GM18858 (cell line): Measurements from ENCODE around the gene NUP62.
"Not testable (repeated sequence)": the region's sequence is repeated elsewhere in the genome, so short reads cannot be mapped to it uniquely, and the experiment has no call there.

ENCODE experiments used
- ATAC-seq: cut with Tn5 transposase; IDR thresholded peaks from one replicate; pipeline ENCODE4 v1.9.1; 2021; ENCODE audit not compliant: unreplicated experiment

Gene NUP62

DNA sequence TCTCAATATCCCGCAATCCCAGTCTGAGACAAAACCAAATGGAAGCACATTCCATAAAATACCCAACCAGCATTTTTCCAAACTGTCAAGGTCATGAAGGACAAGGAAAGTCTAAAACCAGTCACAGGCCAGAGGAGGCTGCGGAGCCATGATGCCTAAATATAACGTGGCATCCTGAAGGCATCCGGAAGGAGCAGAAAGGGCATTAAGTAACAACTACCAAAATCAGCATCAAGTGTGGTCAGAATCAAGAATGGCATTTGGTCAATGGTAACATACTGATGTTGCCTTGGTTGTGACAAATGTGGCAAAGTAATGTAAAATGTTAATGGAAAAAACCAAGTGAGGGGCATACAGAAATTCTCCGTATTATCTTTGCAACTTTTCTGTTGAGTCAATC is 3.8 kb downstream of the NUP62 start:
- no peak for ATAC-seq

DNA sequence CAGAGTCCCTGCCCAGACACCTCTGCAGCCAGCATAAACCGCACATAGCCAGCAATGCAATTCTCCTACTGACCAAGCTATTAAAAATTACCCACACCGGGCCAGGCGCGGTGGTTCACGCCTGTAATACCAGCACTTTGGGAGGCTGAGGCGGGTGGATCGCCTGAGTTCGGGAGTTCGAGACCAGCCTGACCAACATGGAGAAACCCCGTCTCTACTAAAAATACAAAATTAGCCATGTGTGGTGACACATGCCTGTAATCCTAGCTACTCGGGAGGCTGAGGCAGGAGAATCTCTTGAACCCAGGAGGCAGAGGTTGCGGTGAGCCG is 4.5 kb downstream of the NUP62 start:
- ATAC-seq, result not testable (repeated sequence)

DNA sequence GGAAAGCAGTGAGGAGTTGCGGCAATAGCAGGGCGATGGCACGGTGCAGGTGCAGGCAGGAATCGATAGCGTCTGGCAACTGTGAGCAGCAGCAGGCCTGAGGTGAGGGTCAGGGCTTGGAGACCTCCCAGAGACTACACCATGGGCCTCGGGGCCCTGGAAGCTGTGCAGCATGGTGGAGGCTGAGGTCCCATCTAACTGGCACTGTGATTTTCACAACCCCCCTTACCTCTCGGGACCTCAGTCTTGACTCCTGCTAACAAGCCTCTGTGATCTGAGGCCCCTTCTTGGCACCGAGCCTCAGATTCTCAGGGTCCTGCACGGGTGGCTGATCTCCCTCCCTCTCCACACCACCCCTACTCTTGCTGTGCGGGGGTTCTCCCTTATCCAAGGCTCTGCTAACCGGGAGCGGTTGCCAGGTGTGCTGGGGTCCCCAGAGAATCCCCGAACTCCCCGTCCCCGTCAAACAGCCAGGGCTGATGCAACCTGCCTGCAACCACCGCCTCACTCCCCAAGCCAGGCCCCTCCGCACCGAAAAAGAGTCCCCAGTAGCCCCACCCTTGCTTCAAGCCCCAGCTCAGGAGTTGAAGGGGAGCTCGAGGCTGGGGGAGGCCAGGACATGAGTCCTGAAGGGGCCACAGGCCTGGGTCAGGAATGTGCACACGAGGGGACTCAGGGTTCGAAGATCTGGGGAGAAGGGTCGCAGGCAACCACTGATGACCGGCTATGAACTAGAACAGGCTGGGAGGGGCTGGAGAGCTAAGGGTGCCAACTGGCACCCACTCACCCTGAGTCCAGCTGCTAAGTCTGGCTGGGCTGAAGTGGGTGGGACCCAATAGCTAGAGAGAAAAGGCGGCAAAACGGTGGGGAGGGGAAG is 5.1 kb downstream of the NUP62 start:
- ATAC-seq, result no peak

DNA sequence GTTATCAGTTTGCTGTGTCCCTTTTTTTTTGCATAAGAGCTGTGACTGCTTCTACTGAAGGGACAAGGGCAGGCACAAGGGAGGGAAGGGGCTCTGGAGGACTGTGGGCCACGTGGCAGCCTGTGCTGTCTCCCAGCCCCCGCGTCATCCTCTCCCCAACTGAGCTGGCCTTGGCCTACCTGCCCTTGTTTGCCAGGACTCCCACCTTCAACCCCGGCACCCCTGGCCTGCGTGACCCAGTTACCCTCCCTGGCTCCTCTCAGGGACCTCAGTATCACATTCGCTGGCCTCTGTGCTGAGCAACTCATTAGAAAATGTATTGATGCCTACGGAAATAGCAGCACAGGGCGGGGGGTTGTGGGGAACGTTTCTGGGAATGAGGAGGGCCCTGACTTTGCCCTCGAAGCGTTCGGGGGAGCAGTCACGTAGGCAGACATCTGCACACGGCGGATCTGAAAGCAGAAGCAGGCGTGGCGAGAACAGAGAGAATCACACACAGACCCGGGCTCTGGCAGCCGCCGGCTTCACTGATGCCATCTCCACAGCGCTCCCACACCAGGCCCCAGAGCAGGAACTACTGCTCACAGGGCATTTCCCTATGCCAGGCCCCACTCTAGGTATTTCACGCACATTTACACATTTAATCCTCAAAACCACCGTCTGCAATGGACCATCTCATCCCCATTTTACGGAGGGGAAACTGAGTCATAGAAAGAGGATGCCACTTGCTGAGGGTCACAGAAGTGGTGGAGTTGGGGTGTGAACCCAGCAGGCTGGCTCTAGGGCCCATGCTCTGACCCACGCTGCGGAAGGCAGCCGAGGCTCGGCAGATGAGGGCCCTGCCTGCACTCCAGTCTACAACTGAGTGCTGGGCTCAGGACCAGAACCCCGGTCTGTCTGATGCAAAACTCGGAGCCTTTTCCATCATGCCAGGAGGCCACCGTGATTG is 6.0 kb downstream of the NUP62 start:
- no peak for ATAC-seq

DNA sequence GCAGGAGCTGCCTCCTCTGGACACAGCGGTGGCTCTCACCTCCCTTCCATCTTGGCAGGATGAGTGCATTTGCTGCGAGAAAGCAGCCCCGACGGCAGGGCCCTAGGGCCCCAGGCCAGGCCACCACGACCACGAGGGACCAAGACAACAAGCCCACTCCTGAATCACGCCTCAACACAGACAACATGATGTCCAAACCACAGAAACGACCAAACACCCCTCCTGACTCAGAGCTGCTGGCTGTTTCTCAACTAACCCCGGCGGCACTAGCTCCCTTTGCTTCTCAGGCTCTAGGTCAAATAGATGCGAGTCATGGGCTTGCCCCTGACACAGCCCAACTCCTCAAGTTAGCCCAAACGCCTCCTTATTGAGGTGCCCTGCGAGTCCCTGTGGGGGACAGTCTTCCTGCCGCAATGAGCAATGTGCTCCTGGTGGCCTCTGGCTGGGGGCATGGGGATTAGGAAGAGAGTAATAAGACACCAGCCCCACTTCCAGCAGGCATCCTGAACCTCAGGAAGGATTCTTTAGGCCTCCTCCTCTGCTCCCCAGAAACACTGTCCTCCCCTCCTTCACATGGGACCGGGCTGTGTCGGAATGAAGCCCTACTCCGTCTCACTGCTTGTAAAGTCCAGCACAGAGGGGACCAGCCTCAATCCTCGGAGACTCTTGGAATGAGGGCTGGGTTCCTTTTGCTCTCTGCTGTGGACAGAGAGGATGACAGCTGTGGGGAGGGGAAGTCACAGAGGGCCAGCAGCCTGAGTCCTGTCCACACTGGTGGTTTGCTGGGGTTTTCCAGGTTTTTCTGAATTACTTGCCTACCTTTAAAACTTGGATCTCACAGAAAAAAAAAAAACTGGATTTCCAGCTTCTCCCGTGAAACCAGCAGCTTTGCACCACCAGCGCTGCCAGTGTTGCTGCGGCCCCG is 7.2 kb downstream of the NUP62 start:
- no peak for ATAC-seq

DNA sequence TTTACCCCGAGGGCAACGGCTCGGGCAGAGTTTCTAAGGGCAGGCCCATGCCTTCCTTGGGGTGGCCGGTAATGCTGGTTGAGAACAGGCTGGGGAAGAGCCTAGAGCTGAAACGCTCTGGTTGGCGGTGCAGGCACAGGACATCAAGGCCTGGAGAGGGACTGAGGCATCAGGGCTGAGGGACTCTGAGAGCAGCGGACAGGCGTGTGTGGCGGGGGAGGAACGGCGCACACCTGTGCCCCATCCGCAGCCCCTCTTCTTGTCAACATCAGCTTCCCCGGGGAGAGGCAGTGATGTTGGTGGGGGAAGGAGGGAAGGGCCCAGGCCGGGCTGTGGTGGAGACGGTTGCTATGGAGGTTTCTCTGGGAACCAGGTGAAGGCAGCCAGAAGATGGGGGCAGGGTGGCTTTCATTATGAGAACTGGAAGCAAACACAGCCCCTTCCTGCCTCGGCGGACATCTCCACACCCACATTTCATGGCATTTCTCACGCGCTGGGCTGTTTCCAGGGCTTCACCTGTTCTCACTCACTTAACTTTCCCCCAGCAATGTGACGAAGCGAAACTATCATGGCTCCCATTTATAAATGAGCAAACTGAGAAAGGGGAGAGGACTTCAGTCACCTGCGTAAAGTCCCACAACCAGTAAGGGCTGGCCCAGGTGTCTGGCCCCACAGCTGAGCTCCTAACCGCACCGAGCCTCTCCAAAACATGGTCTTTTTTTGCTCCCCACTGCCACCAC is 8.5 kb downstream of the NUP62 start:
- ATAC-seq, result no peak

DNA sequence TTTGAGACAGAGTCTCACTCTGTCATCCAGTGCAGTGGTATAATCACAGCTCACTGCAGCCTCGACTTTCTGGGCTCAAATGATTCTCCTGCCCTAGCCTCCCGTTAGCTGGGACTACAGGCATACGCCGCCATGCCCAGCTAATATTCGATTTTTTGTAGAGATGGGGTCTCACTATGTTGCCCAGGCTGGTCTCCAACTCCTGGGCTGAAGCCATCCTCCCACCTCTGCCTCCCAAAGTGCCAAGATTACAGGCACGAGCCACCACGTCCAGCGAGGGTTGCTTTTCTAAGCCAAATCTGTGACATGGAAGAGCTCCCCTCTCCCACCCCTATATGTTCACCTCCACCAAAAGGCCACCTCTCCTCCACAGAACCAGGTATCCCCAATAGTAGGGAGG is 11.2 kb downstream of the NUP62 start:
- no peak for ATAC-seq

DNA sequence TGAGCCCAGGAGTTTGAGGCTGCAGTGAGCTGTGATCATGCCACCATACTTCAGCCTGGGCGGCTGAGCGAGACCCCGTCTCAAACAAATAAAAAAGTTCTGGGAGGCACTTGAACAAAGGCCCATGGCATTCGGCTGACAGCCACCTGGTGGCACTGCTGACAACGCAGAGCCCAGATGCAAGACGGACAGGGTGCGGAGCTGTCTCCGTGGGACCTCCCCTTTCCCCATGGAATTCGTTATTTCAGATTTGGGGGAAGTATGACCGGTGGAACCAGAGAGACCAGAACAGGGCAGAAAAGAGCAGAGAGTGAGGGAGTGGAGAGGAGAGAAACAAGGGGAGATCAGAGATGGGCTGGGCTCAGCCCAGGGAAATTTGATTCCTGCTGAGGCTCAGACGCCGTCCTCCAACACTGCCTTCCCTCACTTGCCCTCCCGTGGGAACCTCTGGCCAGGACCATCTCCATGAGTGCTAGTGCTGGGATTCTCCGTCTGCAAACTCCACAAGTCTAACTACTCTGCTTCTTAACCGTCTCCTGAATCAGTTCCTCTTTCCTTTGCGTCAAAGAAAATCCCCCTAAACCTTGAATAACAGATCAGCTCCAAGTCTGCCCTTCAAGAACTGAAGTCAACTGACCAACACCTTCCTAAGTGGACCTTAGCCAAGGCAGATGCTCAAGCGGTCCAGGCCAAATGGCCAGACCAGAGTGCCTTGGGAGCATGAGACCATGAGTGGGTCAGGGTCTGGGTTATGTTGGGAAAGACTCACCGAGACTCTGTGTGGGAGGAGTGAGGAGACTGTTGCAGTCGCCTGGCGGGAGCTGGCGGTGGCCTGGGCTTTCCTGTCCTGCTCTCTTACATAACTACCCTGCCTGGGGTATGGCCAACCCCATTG is 12.2 kb downstream of the NUP62 start:
- no peak for ATAC-seq

DNA sequence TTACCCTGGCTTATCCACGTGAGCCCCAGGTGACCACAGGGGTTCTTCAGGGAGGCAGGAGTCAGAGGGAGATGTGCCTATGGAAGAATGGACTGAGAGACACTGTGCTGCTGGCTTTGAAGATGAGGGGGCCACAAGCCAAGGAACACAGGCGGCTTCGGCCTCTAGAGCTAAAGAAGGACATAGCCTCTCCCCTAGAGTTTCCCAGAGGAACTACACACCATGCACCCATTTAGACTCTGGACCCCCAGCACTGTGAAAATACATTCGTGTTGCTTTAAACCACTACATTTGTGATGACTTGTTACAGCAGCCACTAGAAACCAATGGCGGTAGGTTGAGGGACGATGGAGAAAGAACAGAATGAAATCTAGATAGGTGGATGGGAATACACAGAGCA is 14.0 kb downstream of the NUP62 start:
- no peak for ATAC-seq

DNA sequence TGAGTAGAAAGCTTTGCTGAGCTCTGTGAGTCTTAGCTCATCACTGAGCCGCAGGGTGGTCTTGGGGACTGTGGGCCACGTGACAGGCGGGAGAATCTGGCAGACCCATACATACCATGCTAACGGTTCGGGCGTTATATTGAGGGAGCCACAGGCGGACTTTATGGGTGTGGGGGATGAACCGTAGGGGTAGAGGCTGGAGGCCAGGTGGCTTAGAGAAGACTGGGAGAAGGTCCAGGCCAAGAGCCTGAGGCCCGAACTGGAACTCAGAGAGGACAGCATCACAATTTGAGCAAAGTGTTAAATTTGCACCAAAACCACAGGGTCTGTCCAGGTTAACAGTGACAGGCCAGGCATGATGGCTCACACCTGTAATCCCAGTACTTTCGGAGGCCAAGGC is 15.6 kb downstream of the NUP62 start:
- ATAC-seq, result no peak

DNA sequence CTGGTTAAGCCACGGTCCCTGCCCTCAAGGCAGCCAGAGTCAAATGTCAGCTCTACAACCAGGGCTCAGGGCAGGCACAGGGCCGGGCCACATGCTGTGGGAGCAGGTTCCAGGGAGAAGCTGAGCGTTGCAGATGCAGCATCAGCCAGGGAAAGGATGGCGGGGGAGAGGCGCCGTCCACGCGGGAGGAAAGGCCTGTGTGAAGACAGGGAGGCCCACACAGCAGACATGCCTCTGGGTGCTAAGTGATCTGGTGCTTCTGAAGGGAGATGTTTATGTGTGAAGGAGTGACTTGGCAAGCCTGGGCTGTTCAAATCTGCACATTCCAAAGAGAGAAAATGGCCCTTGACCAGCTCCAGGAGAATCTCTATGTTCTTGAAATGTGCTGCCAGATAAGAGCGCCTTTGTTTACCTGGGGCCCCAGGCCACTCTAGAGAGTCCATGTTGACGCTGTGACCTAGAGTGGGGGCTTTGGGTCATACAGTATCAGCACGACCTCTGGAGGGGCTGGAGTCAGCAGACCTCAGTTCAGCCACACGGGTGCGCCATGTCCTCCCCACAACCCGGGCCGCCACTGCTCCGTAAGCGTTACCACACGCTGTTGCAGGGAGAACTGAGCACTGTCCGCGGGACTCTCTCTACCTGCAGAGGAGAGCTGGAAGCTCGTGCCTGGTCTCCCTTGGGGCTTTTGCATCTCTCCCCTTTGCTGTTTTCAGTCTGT is 16.2 kb downstream of the NUP62 start:
- no peak for ATAC-seq

DNA sequence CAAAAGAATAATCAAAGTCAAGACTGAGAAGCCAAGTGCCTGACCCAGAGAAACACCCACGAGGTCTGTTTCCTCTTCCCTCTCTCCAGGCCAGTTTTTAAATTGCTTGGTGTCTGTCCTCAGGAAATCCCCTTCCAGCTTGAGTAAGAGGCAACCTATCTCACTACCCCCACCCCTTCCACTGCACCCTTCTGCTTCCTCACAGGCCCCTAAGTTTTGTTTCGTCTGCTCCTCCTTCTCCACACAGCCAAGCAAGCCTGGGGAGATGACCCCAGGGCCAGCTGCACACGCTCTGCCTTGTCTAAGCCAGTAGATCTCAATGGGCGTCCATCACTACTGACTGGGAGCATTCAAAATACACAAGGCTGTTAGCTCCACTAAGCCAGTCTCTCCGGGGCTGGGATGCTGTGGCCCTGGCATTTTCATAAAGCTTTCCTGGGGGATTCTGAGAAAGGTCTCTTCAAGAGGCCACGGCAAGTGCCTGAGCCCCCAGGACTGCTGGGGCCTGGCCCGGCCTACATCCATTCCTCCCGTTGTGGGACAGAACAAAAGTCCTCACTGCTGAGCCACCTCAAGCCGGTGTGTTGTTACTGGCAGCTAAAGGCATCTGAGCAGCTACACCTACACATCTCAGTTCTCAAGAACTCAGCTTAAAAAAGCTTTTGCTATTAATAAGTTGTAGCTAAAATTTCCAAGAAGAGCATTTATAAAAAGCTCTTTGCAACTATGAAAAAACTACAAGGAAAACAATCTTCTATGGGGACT is 17.7 kb downstream of the NUP62 start:
- ATAC-seq, result no peak

DNA sequence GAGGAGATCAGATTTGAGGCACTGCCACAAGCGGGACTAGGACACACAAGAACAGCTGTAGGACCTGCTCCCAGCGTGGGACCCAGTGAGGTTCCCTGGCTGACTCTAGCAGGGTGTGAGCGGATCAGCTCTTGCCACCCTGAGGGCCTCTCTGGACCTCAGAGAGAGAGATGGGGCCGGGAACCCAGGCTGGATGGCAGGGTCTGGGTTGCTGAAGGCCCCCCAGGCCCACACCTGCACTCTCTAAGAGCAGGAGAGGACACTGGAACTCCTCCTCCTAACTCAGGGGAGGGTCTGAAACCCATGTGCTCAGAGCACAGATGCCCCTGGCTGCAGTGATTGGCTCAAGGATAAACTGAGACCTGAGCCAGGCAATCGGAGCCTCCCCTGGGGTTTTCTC is 19.1 kb downstream of the NUP62 start:
- ATAC-seq, result no peak

DNA sequence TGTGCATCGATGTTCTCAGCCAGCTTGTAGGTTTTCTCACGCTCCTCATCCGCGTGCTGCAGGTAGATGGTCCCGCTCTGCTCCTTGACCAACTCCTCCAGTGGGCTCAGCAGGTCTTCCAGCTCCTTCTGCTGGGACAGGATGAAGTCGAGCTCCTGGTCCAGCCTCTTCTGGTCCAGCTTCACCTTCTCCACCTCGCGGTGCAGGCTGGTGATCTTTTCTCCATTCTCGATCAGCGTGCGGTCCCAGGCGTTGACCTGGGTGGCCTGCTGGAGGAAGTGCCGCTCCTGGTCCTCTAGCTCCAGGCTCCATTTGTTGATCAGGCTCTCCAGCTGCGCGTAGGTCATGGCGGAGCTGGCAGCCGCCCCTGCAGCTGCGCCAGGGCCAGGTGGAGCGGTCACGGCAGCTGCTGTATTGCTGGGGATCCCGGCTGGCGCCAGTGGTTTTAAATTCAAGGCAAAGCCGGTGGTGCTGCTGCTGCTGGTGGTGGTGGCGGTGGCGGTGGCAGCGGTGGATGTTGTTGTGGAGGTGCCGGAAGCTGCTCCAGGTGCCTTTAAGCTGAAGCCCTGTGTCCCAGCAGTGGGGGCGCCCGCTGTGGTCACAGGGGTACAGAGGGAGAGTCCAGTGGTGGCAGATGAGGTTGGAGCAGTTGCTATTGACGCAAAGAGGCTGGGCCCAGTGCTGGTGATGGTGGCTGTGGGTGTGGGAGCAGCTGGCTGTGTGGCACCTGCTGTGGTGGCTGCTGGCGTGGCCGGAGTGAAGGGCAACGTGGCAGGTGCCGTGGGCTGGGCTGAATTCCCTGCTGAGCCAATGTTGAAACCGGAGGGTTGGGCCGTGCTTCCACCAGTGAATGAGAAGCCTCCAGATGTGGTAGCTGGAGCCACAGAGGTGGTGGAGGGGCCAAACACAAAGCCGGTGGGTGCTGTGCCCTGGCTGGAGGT is 20.6 kb downstream of the NUP62 start:
- no peak for ATAC-seq

DNA sequence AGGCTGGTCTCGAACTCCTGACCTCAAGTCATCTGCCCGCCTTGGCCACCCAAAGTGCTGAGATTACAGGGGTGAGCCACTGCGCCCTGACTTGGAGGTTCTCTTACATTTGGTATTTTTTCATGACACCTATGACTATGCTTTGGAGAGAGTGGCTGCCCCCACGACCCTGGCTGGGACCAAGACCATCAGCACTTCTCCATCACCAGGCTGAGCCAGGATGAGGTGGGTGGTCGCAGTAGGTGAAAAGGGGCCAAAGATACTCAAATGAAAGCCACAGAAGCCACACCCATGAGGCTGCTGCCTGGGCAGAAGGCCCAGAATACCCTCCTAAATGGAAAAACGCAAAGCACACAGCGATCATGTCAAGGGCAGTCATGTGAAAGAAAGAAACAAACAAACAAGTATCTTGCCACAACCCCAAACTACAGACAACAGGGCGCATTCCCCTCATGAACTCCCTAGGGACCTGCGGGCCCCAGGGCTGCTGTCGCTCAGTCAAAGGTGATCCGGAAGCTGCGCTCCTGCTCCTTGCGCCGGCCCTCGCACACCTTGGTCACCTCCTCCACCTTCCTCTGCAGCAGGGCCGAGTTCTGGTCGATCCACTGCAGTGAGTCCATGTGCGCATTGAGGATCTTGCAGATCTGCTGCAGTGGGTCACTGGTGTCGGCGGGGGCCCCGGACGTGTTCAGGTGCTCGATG is 21.4 kb downstream of the NUP62 start:
- ATAC-seq, result no peak

DNA sequence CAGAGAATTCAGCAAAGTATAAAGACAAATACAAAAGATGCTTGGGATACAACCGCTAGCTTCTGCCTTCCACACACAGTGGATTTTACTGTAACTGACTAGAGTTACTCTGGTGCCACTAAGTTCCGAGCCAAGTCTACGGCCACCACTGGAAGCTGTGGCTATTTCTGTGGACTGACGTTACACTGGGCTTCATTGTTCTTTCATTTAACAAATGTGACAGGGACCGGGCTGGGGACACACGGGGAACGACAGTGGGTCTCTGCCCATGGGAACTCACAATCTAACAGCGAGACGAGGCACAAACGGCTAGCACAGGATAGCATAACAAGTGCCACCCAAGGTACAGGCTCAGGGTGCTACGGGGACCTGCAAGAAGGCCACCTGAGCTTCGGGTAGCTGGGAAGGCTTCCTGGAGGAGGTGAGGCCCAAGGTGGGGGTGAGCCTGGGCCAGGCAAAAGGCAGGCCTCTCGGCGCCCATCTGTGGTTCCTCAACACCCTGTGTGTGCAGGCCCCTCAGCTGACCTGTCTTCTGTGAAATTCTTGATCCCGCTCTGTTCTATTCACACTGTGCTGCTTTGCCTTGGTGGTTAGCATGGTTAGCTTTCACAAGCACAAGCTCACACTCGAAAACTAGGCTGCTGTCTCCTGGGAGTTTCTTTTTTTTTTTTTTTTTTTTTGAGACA is 22.3 kb downstream of the NUP62 start:
- no peak for ATAC-seq
